ENCODE measurements around the gene ADARB1. TPM values are rescaled to one million over a fixed set of nuclear protein-coding genes. Genes with fewer than 3 reads are reported as not detected.

Gene ADARB1
- total RNA-seq, 1 experiment from 2014 or later: 15.8 TPM

DNA sequence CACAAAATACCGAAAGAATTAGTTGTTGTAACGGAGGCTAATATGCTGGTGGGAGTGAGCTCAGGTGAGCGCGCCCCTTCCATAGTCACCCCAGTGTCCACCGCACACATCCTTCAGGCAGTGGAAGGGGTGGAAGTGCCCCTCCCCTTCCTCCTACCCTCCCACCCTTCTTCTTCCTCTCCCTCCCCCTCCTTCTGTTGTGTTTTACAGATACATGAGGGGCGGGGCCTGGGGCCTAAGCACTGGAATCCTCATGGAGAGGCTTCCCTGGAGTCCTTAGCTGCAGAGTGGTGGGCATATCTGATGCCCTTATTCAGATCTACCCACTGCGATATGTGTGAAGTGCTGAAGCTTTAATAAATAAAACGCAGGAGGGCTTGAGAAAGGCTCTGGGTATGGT is 10.3 kb upstream of the ADARB1 start:
- Histone ChIP-seq H3K23me2 (ENCODE audit: insufficient read length, low read depth, low read length, poor library complexity, severe bottlenecking) (no peaks in the 10 kb centered on the region), H3K56ac (ENCODE audit: insufficient read length, low read depth, low read length) (no peak overlapping the region), H3K4ac (ENCODE audit: low read depth, low read length) (no peak overlapping the region), H2BK12ac (ENCODE audit: insufficient read length, low read depth, low read length) (no peak overlapping the region), H3K27me3 (ENCODE audit: insufficient read depth, low read length) (no peaks in the 10 kb centered on the region), H3K4me2 (ENCODE audit: insufficient read depth, insufficient read length, low read length) (no peak overlapping the region), H2BK5ac (ENCODE audit: insufficient read length, low read length) (no peak overlapping the region), H3K9ac (ENCODE audit: extremely low read depth, insufficient read length, low read length) (no peak overlapping the region), H3K23ac (ENCODE audit: insufficient read length, low read depth, low read length) (no peak overlapping the region), H3T11ph (ENCODE audit: low read length) (no peak overlapping the region), H3K79me1 (ENCODE audit: insufficient read depth, low read depth, low read length, poor library complexity, severe bottlenecking) (no peaks in the 10 kb centered on the region), H4K8ac (replicated peaks; ENCODE audit: insufficient read length, low read depth, low read length) (no peak overlapping the region), H3K14ac (ENCODE audit: insufficient read depth, low read length) (no peak overlapping the region), H2BK15ac (ENCODE audit: low read depth, low read length) (no peak overlapping the region), H4K20me1 (ENCODE audit: control insufficient read depth, insufficient read depth, insufficient read length) (no peaks in the 10 kb centered on the region), H4K5ac (ENCODE audit: insufficient read length, low read depth, low read length) (no peak overlapping the region), H3K9me3 (ENCODE audit: control insufficient read depth, low read depth, low read length) (no peaks in the 10 kb centered on the region), H2AFZ (ENCODE audit: low read length) (no peak overlapping the region), H3K18ac (ENCODE audit: insufficient read length, low read depth, low read length) (no peak overlapping the region), H3K79me2 (ENCODE audit: insufficient read depth, low read length) (no peaks in the 10 kb centered on the region), H4K91ac (ENCODE audit: insufficient read length, low read depth, low read length) (no peak overlapping the region), H2AK5ac (ENCODE audit: insufficient read length, low read length) (no peak overlapping the region), H2BK20ac (ENCODE audit: low read depth, low read length, poor library complexity, severe bottlenecking) (no peak overlapping the region), H3K4me1 (ENCODE audit: insufficient read depth, low read length) (no peaks in the 10 kb centered on the region), H3K27ac (ENCODE audit: insufficient read length, low read depth, low read length) (no peak overlapping the region), H2BK120ac (ENCODE audit: low read depth, low read length, poor library complexity, severe bottlenecking) (no peak overlapping the region)
- H3K36me3 Mint-ChIP-seq (ENCODE audit: insufficient read depth in 1 of 3, low read depth in 3 of 3): no peaks in the 10 kb centered on the region
- peak; percentile 58 for DNase-seq
- peaks cover 11 to 14% of the 10 kb centered on the region in 2 experiments for H3K4me1 Mint-ChIP-seq
- peaks cover 2% of the 10 kb centered on the region for H3K27me3 Mint-ChIP-seq (ENCODE audit: low read depth)
- TF ChIP-seq, protein P1, sequence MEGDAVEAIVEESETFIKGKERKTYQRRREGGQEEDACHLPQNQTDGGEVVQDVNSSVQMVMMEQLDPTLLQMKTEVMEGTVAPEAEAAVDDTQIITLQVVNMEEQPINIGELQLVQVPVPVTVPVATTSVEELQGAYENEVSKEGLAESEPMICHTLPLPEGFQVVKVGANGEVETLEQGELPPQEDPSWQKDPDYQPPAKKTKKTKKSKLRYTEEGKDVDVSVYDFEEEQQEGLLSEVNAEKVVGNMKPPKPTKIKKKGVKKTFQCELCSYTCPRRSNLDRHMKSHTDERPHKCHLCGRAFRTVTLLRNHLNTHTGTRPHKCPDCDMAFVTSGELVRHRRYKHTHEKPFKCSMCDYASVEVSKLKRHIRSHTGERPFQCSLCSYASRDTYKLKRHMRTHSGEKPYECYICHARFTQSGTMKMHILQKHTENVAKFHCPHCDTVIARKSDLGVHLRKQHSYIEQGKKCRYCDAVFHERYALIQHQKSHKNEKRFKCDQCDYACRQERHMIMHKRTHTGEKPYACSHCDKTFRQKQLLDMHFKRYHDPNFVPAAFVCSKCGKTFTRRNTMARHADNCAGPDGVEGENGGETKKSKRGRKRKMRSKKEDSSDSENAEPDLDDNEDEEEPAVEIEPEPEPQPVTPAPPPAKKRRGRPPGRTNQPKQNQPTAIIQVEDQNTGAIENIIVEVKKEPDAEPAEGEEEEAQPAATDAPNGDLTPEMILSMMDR (conservative IDR thresholded peaks at IDR 0.05): no peak
- no peak overlapping the region for H3K4me3 Mint-ChIP-seq
- no peak overlapping the region; a peak in 1 of 7 replicates for H3K27ac Mint-ChIP-seq
- no CpG with 5 or more reads among the region's 8 CpGs for WGBS (ENCODE audit: extremely low coverage, insufficient read length, low lambda C conversion rate)
- no peaks in the 10 kb centered on the region; a peak in 2 of 5 replicates for H3K9me3 Mint-ChIP-seq
